ENCODE data around the gene PACRG.

PACRG gene

DNA sequence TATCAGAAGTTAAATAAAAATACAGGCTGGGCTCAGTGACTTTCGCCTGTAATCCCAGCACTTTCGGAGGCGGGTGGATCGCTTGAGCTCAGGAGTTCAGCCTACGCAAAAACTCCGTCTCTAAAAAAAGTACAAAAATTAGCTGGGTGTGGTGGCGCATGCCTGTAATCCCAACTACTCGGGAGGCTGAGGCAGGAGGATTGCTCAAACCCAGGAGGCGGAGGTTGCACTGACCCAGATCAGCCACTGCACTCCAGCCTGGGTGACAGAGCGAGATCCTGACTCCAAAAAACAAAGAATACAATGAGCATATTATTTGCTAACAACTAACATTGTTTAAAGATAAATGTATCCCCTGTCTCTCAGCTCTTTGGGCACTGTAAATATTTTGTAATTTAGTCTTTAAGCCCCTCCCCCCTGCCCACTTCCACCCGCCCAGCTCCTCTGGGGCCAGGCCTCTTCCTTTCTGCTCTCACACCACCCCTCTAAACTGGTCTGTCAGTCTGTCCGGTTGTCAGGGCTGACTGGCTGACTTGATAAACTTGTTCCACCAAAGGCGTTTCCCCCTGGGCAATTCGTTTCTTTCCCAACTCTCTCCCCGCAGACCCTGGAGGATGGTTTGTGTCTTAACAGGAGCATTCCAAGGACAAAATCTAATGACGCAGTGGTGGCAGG, 624.4 kb downstream of the PACRG start:
- no peak for DNase-seq (ENCODE audit: low read depth in 2 of 2)

DNA sequence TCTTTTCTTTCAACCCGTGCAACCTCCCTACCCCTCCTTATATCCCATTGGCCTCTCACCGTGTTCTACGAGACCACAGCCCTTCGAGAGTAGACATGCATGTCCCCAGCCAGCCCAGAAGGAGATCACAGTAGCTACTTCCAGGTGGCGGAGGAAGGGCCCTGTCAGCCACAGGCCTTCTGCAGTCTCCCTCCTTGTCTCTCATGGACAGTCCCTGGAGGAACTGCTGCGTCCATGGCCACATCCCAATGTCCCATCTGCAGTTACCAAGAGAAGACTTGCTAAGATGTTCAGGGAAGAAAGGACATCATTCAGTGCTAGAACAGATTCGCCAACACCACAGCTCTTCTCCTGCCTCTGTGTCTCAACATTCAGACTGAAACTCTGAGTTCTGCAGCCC, 625.2 kb downstream of the PACRG start:
- no peak for DNase-seq (ENCODE audit: low read depth in 2 of 2)

DNA sequence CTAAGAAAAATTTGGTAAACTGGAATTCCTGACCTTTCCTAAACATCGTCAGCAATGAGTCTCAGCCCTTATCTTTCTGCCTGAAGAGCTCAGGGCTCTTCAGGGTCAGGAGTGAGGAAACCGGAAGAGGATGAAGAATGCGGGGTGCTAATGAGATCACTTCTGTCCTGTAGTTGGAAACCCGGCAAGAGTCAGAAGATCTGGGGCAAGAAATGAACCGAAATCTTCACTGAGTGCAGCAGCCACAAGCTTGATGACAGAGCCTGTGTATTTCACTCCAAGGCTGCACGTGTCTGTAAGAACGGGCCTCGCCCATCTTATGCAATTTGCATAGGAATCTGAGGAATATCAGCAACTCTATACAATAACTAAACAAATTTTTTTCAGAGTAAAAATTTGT, 626.3 kb downstream of the PACRG start:
- DNase-seq (ENCODE audit: low read depth in 2 of 2) = no peak

DNA sequence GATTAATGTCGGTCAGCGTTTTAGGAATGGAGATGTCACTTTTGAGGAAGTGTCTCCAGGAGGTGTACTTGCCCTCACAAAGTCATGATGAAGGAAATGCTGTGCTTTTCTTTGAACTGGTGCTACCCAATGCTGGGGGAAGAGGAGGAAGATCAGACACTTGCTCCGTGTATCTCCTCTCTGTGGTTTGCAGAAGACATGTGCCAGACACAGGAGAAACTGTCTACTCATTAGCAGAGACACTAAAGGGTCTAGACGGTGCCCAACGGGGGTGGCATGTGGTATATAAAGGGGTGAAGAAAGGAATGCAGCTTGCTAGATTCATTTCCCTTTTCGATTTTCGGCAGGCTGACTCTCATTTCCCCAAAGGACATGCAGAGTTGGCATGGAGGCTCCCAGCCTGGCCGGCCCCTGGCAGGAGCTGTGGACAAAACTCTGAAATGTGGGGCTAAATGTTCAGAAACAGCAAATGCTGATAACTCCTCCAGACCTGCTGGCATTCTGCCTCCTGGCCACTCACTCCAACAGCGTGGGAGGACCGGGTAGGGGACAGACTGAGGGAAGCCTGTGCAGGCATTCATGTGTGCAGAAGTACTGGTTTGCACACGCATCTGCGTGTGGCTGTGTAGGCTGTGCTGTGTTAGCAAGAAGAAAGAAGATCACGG, 627.1 kb downstream of the PACRG start:
- DNase-seq (ENCODE audit: low read depth in 2 of 2) = no peak

DNA sequence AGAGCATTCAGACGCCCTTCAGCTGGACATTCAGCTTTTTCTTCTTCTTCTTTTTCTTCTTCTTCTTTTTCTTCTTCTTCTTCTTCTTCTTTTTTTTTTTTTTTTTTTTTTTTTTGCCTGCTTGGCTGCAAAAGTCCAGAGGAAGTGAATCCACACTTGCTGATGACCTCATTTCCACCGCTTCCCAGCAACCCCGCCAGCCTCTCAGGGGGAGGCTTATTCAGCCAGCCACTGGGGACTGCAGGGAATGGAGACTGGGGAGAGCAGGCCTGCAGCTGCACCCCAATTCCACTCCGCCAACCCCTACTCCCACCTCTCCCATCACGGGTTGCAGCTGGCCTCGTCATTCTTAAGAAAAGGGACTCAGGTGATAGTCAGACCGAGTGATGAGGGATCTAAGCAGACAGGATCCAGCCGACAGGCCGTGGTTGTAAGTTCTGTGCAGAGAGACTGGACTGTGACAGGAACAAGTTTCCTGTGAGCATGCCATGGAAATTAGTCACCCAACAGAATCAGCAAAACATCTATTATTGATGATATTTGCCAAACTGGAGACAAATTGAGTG, 627.7 kb downstream of the PACRG start:
- no peak for DNase-seq (ENCODE audit: low read depth in 2 of 2)

DNA sequence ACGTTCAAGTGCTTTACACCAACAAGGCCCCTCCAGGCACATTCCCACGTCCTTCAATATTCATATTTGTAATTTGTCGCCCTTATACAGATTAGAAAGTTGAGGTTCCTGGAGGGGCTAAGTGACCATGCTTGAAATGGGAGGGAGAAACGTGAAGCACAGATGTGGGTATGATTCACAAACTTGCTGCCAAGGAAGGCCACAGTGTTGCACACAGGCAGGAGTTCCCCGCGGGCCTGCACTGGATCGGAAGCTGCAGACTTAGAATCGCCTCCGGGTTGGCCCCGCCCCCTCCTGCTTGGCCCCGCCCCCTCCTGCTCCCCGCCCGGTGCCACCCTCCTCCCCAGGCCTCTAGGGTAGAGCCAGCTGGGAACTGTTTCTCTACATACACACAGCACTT, 628.5 kb downstream of the PACRG start:
- no peak for DNase-seq (ENCODE audit: low read depth in 2 of 2)

DNA sequence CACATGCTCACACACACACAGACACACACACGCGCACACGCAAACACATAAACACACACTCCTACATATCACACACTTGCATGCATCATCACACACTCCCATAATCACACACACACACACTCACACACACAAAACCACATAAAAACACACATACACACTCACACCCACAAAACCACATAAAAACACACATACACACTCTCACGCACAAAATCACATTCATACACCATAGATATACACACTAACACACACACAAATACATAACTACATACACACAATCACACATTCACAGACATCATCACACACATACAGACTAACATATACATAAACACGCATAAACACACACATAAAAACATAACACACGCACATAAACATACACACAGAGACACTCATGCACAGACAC, 629.0 kb downstream of the PACRG start:
- DNase-seq (ENCODE audit: low read depth in 2 of 2) = no peak

DNA sequence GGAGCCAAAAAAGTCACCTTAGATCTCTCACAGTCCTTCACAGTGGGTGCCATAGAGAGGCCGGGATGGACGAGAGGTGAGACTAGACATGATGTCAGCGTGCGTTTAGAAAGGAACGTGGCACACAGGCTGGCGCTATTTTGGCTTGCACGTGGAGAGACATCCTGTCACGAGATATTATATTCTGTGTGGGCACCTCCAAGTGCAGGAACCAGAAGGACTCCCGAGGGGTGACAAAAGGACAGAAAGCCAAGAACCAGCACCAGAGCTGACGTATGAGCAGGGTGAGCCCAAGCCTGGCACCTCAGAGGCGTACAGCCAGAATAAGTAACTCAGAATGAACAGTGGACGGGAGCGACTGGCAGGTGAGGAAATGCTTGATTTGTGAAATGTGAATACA, 636.9 kb downstream of the PACRG start:
- DNase-seq (ENCODE audit: low read depth in 2 of 2) = no peak
